MM.1S (cell line): ENCODE results near the gene METAP2.

Experiments
- CTCF ChIP-seq: fragments of 300-600 bp; sonication (generic); IDR thresholded peaks from 2 replicates; pipeline ENCODE4 v1.5.1; 2016; ENCODE audit warnings: antibody characterized with exemption, low read length, mixed read lengths
- EZH2phosphoT487 ChIP-seq: fragments of 300-600 bp; sonication (generic); IDR thresholded peaks from 2 replicates; pipeline ENCODE4 v1.6.1; 2018; ENCODE audit warnings: antibody characterized with exemption, low read length

DNA sequence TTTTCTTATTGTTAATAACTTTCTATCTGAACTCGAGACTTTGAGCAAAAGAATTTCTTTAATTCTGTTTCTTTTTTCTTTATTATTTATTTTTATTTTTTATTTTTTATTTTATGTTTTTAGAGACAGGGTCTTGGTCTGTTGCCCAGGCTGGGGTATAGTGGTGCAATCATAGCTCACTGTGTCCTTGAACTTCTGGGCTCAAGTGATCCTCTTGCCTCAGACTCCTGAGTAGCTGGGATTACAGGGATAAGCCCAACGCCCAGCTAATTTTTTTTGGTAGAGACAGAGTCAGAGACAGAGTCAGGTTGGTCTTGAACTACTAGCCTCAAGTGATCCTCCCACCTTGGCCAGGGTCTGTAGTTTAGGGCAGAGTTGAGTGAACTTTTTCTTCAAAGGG, 18.5 kb downstream of the METAP2 start:
- TF ChIP-seq CTCF: no peak
- TF ChIP-seq EZH2phosphoT487: no peak
